ENCODE results near the gene FKBP1C.
"Not testable (repeated sequence)": the region's sequence is repeated elsewhere in the genome, so short reads cannot be mapped to it uniquely, and the experiment has no call there.

The FKBP1C gene

DNA sequence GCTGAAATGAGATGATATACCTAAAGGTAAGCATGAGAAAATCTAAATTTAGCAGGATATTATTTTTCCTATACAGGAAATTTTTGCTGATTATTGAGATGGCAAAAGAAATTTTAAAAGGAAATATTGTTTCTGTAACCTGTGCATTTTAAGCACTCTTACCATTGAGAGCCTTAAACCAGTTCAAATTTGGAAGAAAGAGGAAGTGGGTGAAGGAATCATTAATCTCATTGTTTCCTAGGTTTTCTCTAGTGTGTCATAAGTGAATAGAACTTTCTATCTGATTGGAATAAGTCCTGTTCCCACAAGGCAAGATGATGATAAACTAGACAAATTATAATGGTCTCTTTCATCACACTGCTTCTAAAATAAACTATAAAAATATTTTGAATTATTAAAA is 22.4 kb upstream of the FKBP1C start:
- Histone ChIP-seq H3K27ac (no peak overlapping the region), H3K9me3 (no peaks in the 10 kb centered on the region), H3K36me3 (no peaks in the 10 kb centered on the region), H3K4me1 (ENCODE audit: control insufficient read depth in 1 of 2, insufficient read depth in 1 of 2, low read depth in 1 of 2, low read length in 1 of 2) (no peaks in the 10 kb centered on the region), H3K4me3 (ENCODE audit: low read depth in 1 of 2, low read length in 1 of 2) (no peak overlapping the region), H3K27me3 (no peaks in the 10 kb centered on the region)
- TF ChIP-seq, protein P1, sequence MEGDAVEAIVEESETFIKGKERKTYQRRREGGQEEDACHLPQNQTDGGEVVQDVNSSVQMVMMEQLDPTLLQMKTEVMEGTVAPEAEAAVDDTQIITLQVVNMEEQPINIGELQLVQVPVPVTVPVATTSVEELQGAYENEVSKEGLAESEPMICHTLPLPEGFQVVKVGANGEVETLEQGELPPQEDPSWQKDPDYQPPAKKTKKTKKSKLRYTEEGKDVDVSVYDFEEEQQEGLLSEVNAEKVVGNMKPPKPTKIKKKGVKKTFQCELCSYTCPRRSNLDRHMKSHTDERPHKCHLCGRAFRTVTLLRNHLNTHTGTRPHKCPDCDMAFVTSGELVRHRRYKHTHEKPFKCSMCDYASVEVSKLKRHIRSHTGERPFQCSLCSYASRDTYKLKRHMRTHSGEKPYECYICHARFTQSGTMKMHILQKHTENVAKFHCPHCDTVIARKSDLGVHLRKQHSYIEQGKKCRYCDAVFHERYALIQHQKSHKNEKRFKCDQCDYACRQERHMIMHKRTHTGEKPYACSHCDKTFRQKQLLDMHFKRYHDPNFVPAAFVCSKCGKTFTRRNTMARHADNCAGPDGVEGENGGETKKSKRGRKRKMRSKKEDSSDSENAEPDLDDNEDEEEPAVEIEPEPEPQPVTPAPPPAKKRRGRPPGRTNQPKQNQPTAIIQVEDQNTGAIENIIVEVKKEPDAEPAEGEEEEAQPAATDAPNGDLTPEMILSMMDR (IDR thresholded peaks at IDR 0.05): no peak

DNA sequence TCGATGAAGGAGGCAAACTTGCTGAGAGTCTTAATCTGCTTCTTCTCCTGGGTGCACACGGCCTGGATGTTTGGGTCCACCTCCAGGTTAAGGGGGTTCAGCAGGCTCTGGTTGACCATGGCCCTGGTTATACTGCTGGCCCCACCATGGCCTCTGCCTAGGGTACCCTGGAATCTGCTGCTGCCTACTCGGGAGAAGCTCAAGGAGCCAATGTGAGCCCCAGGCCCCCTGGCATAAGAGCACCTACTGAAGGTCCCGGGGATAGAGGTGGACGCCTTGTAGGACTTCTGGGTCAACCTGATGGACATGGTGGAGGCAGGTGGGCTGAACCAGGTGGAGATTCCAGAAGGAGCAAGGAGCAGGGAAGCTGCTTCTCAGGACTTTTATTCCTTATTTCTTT is 17.9 kb upstream of the FKBP1C start:
- TF ChIP-seq, protein P1 (IDR thresholded peaks at IDR 0.05): no peak
- H3K36me3 ChIP-seq: no peaks in the 10 kb centered on the region

DNA sequence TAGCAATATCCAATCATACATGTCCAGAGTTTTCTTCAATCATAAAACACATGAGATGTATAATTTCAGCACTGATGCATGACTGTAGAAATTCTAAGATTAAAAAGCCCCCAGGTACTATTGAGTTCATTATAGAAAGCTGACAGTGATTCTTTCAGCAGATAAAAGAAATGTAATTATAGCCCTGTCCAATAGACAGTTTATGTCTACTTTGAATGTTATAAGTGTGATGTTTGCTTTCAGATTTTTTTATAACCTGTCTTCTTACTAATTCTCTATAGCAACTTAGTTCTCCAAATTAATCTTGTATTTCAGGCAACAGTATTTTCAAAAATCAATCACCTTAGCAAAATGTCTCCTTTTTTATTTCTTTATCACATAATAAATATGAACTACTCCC is 13.5 kb upstream of the FKBP1C start:
- no peaks in the 10 kb centered on the region for H3K36me3 ChIP-seq
- no peak overlapping the region for H3K4me3 ChIP-seq (ENCODE audit: low read depth in 1 of 2, low read length in 1 of 2)
- no peaks in the 10 kb centered on the region for H3K27me3 ChIP-seq
- H3K9me3 ChIP-seq: no peaks in the 10 kb centered on the region
- TF ChIP-seq, protein P1 (IDR thresholded peaks at IDR 0.05): no peak
- no peak overlapping the region for H3K27ac ChIP-seq
- H3K4me1 ChIP-seq (ENCODE audit: control insufficient read depth in 1 of 2, insufficient read depth in 1 of 2, low read depth in 1 of 2, low read length in 1 of 2): no peaks in the 10 kb centered on the region

More for the DNA sequence above, 17.9 kb upstream of the FKBP1C start:
- Histone ChIP-seq H3K27me3 (no peaks in the 10 kb centered on the region), H3K9me3 (no peaks in the 10 kb centered on the region), H3K4me1 (ENCODE audit: control insufficient read depth in 1 of 2, insufficient read depth in 1 of 2, low read depth in 1 of 2, low read length in 1 of 2) (no peaks in the 10 kb centered on the region), H3K27ac (no peak overlapping the region), H3K4me3 (ENCODE audit: low read depth in 1 of 2, low read length in 1 of 2) (no peak overlapping the region)

DNA sequence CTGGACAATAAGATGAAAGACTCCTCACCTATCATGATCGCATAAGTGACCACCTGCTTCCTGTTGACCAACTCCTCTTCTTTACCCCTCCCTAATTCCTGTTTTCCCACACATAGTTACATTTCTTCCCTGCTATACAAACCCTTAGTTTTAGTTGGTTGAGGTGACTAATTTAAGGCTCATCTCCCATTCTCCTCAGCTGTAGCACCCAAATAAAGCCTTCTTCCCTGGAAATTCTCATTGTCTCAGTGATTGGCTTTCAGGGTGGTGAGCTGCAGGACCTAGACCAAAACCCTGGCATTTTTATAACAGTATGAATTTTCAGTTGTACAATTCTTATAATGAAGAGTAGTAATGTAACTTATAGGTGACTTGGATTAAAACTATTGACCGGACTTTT is 2.1 kb downstream of the FKBP1C start:
- Histone ChIP-seq H3K27ac (no peak overlapping the region), H3K9me3 (peaks cover 5% of the 10 kb centered on the region), H3K36me3 (no peaks in the 10 kb centered on the region), H3K27me3 (no peaks in the 10 kb centered on the region), H3K4me1 (ENCODE audit: control insufficient read depth in 1 of 2, insufficient read depth in 1 of 2, low read depth in 1 of 2, low read length in 1 of 2) (no peaks in the 10 kb centered on the region), H3K4me3 (ENCODE audit: low read depth in 1 of 2, low read length in 1 of 2) (no peak overlapping the region)
- TF ChIP-seq, protein P1 (IDR thresholded peaks at IDR 0.05): no peak

DNA sequence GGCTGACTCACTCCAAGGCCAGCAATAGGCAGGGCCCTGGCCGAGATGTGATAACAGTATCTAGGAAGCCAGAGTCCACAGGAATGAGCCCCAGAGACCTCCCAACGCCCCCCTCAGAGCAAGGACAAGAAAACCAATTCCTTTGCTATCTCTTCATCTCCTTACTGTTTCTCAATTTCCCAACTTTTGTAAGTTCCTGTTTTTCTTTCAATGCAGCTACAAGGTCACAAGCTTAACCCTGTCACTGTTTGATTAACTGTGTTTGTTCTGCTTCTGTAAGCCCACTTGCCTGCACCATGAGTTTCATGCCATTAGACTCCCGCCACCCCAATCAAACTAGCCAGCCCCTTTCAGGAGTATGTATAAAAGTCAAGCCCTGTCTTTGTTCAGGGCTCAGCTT is 3.5 kb downstream of the FKBP1C start:
- Histone ChIP-seq H3K4me3 (ENCODE audit: low read depth in 1 of 2, low read length in 1 of 2) (no peak overlapping the region), H3K4me1 (ENCODE audit: control insufficient read depth in 1 of 2, insufficient read depth in 1 of 2, low read depth in 1 of 2, low read length in 1 of 2) (no peaks in the 10 kb centered on the region), H3K27ac (no peak overlapping the region), H3K9me3 (peaks cover 5% of the 10 kb centered on the region), H3K36me3 (no peaks in the 10 kb centered on the region), H3K27me3 (no peaks in the 10 kb centered on the region)
- TF ChIP-seq, protein P1 (IDR thresholded peaks at IDR 0.05): no peak

DNA sequence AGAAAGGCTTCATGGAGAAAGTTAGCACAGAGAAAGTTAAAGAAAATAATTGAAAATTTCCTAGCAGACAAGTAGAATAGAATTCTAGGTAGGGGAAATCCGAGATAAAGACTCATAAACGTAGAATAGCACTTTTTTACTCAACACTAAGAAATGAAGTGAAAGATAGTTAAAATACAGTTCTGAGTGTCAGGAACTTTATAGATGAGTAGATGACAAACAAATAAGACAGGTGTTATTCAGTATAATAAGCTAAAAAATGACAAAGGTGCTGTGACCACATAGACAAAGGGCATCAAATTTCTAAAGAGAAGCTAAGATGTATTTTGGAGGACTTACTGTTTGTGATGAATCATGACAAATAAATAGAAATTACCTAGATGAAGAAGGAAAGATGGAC is 12.9 kb downstream of the FKBP1C start:
- Histone ChIP-seq H3K36me3 (no peaks in the 10 kb centered on the region), H3K9me3 (no peaks in the 10 kb centered on the region), H3K4me3 (ENCODE audit: low read depth in 1 of 2, low read length in 1 of 2) (no peak overlapping the region), H3K4me1 (ENCODE audit: control insufficient read depth in 1 of 2, insufficient read depth in 1 of 2, low read depth in 1 of 2, low read length in 1 of 2) (no peaks in the 10 kb centered on the region), H3K27me3 (no peaks in the 10 kb centered on the region), H3K27ac (no peak overlapping the region)
- TF ChIP-seq, protein P1 (IDR thresholded peaks at IDR 0.05): no peak

DNA sequence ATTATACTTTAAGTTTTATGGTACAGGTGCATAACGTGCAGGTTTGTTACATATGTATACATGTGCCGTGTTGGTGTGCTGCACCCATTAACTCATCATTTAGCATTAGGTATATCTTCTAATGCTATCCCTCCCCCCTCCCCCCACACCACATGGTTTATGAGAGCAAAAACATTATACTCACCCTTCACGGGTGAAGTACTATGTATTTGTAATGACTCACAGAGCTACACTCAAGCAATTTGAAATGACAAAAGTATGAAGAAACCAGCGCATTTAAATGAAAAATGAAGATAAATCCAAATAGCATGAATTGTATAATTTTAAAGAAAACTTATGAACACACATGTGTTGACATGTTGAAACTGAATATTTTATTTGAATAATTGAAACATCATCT is 14.7 kb downstream of the FKBP1C start:
- H3K4me1 ChIP-seq (ENCODE audit: control insufficient read depth in 1 of 2, insufficient read depth in 1 of 2, low read depth in 1 of 2, low read length in 1 of 2); H3K4me3 ChIP-seq (ENCODE audit: low read depth in 1 of 2, low read length in 1 of 2); H3K27me3 ChIP-seq; H3K9me3 ChIP-seq; H3K36me3 ChIP-seq; H3K27ac ChIP-seq: not testable (repeated sequence)

DNA sequence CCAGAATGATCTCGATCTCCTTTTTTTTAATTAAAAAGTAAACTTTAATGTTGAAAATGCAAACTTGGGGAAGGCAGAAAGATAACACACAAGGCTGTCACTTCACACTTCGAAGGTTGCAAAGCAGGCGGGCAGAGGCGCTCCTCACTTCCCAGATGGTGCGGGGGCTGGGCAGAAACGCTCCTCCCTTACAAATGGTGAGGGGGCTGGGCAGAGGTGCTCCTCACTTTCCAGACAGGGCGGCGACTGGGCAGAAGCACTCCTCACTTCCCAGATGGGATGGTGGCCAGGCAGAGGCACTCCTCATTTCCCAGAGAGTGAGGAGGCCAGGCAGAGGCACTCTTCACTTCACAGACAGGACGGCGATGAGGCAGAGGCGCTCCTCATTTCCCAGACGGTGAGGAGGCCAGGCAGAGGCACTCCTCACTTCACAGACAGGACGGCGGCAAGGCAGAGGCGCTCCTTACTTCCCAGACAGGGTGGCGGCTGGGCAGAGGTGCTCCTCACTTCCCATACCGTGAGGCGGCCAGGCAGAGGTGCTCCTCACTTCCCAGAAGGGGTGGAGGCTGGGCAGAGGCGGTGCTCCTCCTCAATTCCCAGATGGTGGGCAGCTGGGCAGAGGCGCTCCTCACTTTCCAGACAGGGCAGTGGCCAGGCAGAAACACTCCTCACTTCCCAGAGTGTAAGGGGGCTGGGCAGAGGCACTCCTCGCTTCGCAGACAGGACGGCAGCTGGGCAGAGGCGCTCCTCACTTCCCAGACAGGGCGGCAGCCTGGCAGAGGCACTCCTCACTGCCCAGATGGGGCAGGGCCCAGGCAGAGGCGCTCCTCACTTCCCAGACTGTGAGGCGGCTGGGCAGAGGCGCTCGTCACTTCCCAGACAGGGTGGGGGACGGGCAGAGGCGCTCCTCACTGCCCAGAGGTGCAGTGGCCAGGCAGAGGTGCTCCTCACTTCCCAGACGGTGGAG is 16.9 kb downstream of the FKBP1C start:
- not testable (repeated sequence) for H3K36me3 ChIP-seq; H3K4me3 ChIP-seq (ENCODE audit: low read depth in 1 of 2, low read length in 1 of 2); H3K9me3 ChIP-seq; H3K4me1 ChIP-seq (ENCODE audit: control insufficient read depth in 1 of 2, insufficient read depth in 1 of 2, low read depth in 1 of 2, low read length in 1 of 2); H3K27ac ChIP-seq; H3K27me3 ChIP-seq

Data from neutrophil (primary cell).